ENCODE measurements around the gene ENGASE.

Gene ENGASE

GRCh38 chr17:79132271-79133064, 57.8 kb downstream of the ENGASE start:
- in situ Hi-C loops (cut with HindIII; ENCODE audit: low sequenced_read_pairs): no loop called here

GRCh38 chr17:79133214-79133613, 58.6 kb downstream of the ENGASE start:
- in situ Hi-C loops (cut with HindIII; ENCODE audit: low sequenced_read_pairs): no loop called here

GRCh38 chr17:79133985-79134384, 59.4 kb downstream of the ENGASE start:
- in situ Hi-C loops (cut with HindIII; ENCODE audit: low sequenced_read_pairs): no loop called here

GRCh38 chr17:79135011-79135410, 60.4 kb downstream of the ENGASE start:
- in situ Hi-C loops (cut with HindIII; ENCODE audit: low sequenced_read_pairs): no loop called here

- in situ Hi-C loops (cut with HindIII; ENCODE audit: low sequenced_read_pairs): no loop called here
These were observed 61.2 kb downstream of the ENGASE start for GRCh38 chr17:79135628-79136405.
